ENCODE results near the gene COL25A1. TPM values are rescaled to one million over a fixed set of nuclear protein-coding genes. Genes with fewer than 3 reads are reported as not detected.

COL25A1 gene
- total RNA-seq, 4 donors from 2014 or later = 0.06 to 0.53 (median 0.23) TPM

DNA sequence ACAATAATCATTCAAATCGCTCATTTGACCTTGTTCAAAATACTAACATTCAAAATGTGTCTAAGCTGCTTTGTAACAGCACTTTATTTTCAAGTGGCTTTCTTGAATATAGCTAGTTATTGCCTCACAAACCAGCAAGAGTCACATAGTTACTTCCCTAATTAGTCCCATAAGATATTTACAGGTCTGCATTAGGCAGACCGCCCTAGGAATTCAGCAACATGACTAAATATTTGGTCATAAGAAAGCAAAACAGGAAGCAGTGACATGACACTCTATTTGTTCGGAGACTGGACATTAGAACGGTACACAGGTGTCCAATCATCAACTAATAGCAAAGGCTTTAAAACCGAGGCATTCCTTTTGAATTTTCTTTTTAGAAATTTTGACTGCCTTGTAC lies 262.0 kb downstream of the COL25A1 start:
- H3K27me3 ChIP-seq = no peaks in the 10 kb centered on the region
- no peaks in the 10 kb centered on the region for H3K4me1 ChIP-seq
- H3K9me3 ChIP-seq = no peaks in the 10 kb centered on the region
- TF ChIP-seq, protein P1, sequence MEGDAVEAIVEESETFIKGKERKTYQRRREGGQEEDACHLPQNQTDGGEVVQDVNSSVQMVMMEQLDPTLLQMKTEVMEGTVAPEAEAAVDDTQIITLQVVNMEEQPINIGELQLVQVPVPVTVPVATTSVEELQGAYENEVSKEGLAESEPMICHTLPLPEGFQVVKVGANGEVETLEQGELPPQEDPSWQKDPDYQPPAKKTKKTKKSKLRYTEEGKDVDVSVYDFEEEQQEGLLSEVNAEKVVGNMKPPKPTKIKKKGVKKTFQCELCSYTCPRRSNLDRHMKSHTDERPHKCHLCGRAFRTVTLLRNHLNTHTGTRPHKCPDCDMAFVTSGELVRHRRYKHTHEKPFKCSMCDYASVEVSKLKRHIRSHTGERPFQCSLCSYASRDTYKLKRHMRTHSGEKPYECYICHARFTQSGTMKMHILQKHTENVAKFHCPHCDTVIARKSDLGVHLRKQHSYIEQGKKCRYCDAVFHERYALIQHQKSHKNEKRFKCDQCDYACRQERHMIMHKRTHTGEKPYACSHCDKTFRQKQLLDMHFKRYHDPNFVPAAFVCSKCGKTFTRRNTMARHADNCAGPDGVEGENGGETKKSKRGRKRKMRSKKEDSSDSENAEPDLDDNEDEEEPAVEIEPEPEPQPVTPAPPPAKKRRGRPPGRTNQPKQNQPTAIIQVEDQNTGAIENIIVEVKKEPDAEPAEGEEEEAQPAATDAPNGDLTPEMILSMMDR (IDR thresholded peaks at IDR 0.05) = no peak
- TF ChIP-seq POLR2A (IDR thresholded peaks at IDR 0.05) = no peak
- H3K36me3 ChIP-seq = no peaks in the 10 kb centered on the region
- intact Hi-C loops (cut with DNase I) = no loop called here
- WGBS, 2 donors = 77 to 81% methylated on average over 5 of the region's 5 CpGs
- no peak overlapping the region for H3K27ac ChIP-seq
- H3K4me3 ChIP-seq = no peak overlapping the region
- no peak for DNase-seq

DNA sequence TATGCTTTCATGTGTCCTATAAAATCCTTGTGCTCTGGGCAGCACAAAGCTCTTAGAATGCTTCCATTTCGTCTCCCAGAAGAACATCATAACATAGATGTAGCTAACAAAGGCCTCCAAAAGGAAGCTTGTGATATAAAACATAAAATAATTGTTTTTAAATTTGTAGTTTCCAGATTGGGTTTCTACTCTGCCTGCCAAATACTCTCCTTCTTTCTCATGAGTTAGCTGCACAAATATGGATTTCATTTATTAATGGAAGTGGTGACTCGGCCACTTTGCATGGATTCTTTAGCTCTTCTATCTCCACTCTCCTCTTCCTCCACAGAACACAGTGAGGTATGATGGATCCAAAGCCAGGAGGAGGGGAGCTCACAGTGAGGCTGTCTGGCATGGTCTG lies 265.4 kb downstream of the COL25A1 start:
- intact Hi-C loops (cut with DNase I) = no loop called here
- Histone ChIP-seq H3K4me1 (no peaks in the 10 kb centered on the region), H3K9me3 (no peaks in the 10 kb centered on the region), H3K4me3 (no peak overlapping the region), H3K27me3 (no peaks in the 10 kb centered on the region), H3K36me3 (no peaks in the 10 kb centered on the region), H3K27ac (no peak overlapping the region)
- DNase-seq = no peak
- WGBS, 2 donors = 31 to 34% methylated on average over 2 of the region's 2 CpGs
- TF ChIP-seq POLR2A (IDR thresholded peaks at IDR 0.05) = no peak
- TF ChIP-seq, protein P1 (IDR thresholded peaks at IDR 0.05) = no peak

DNA sequence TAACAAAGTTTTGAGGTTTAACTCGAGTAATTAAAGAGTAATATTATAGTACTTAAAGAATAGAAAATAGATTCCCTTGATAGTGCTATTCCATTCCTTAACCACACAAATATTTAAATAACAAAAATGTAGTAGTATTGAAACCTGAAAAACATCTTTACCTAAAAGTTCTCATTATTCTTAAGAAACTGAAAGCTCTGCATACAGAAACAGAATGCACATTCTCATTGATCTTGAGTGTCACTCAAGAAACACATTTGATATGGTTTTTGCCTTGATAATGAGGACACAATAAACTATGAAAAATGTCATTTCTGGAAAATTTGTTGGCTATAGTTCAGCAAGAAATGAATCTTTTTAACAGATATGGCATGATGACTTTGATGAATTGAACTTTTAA lies 268.5 kb downstream of the COL25A1 start:
- whole genome bisulfite sequencing, 2 donors = 76 to 81% methylated on average over 1 of the region's 1 CpG
- intact Hi-C loops (cut with DNase I) = no loop called here
- H3K9me3 ChIP-seq = no peaks in the 10 kb centered on the region
- no peak overlapping the region for H3K27ac ChIP-seq
- H3K36me3 ChIP-seq = no peaks in the 10 kb centered on the region
- H3K27me3 ChIP-seq = no peaks in the 10 kb centered on the region
- no peak overlapping the region for H3K4me3 ChIP-seq
- no peak for DNase-seq
- H3K4me1 ChIP-seq = no peaks in the 10 kb centered on the region
- TF ChIP-seq, protein P1 (IDR thresholded peaks at IDR 0.05) = no peak
- no peak for TF ChIP-seq POLR2A (IDR thresholded peaks at IDR 0.05)

DNA sequence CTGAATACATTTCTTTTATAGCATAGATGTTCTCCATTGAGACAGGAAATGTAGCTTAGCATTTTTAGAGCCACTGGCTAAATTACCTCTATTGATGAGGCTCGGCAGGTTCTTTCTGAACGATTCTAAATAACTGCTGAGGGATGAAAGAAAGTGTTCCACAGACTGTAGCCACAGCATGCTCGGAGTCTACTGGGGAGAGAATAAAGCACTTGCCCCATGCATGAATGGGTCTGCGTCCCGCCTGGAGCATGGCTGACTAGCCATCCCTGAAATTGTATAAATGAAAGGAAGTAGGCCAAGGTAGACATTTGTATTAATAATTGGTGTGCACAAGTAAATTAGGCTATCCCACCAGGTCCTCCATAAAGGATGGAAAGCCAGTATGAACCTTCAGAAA lies 269.8 kb downstream of the COL25A1 start:
- Histone ChIP-seq H3K27ac (no peak overlapping the region), H3K4me3 (no peak overlapping the region), H3K36me3 (no peaks in the 10 kb centered on the region), H3K4me1 (no peaks in the 10 kb centered on the region), H3K9me3 (no peaks in the 10 kb centered on the region), H3K27me3 (no peaks in the 10 kb centered on the region)
- WGBS, 2 donors = 85 to 90% methylated on average over 4 to 5 of the region's 5 CpGs
- no peak for DNase-seq
- TF ChIP-seq POLR2A (IDR thresholded peaks at IDR 0.05) = no peak
- TF ChIP-seq, protein P1 (IDR thresholded peaks at IDR 0.05) = no peak
- intact Hi-C loops (cut with DNase I) = no loop called here

DNA sequence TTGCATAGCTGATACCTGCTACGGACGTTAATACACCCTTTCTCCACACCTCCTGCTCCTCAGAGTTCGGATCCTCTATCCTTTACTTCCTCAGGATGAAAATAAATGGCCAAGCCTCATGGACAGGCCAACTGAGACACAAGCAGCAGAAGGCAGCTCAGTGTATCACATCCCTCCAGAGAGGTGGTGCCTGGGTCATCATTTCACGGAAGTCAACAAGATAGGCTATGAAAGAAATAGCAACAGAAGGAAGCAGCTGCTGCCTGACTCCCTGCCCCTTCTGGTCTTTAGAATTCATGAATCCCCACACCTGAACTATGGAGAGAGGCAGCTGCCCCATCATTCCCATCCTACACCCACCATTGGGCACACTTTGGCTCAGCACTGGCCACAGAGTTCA lies 272.5 kb downstream of the COL25A1 start:
- no peak overlapping the region for H3K27ac ChIP-seq
- H3K4me3 ChIP-seq = no peak overlapping the region
- DNase-seq = no peak
- no peaks in the 10 kb centered on the region for H3K4me1 ChIP-seq
- 60 to 85% methylated on average over 4 of the region's 4 CpGs for WGBS, 2 donors
- no peak for TF ChIP-seq POLR2A (IDR thresholded peaks at IDR 0.05)
- TF ChIP-seq, protein P1 (IDR thresholded peaks at IDR 0.05) = no peak
- H3K9me3 ChIP-seq = no peaks in the 10 kb centered on the region
- H3K36me3 ChIP-seq = no peaks in the 10 kb centered on the region
- intact Hi-C loops (cut with DNase I) = no loop called here
- no peaks in the 10 kb centered on the region for H3K27me3 ChIP-seq
